ENCODE data around the gene ABHD17A. TPM values are rescaled to one million over a fixed set of nuclear protein-coding genes. Genes with fewer than 3 reads are reported as not detected.

ABHD17A gene
- total and polyA plus RNA-seq, 9 of the 15 experiments (the other 6 are each of a cell fraction or from before 2014, with no cell fraction given), result 0.04 to 135 (median 21.8) TPM; not detected in 1

- TF ChIP-seq ZBTB40 (IDR thresholded peaks at IDR 0.05) (no peak), ZBTB40 (CRISPR knock-in tag; IDR thresholded peaks at IDR 0.05) (no peak), MLLT1 (IDR thresholded peaks at IDR 0.05) (no peak), E2F6 (IDR thresholded peaks at IDR 0.05; ENCODE audit: borderline replicate concordance in 1 of 2, extremely low read depth in 1 of 2, insufficient read depth in 1 of 2, insufficient read length in 1 of 2, low read depth in 1 of 2, low read length in 1 of 2, poor library complexity in 1 of 2, severe bottlenecking in 1 of 2) (peak in 1 of 2 experiments; percentile 17), ZNF561 (CRISPR knock-in tag; conservative IDR thresholded peaks at IDR 0.05) (no peak), MAFK (IDR thresholded peaks at IDR 0.05; ENCODE audit: low read length) (no peak), MNT (conservative IDR thresholded peaks at IDR 0.05) (peak; percentile 80 to 85; a peak in 3 of 4 replicates), ZNF174 (CRISPR knock-in tag; IDR thresholded peaks at IDR 0.05) (no peak), SREBF1 (IDR thresholded peaks at IDR 0.05; ENCODE audit: borderline replicate concordance, low read depth, low read length) (no peak), BHLHE40 (IDR thresholded peaks at IDR 0.05; ENCODE audit: low read length) (peak; percentile 91), PTRF (tag; IDR thresholded peaks at IDR 0.05) (no peak), NCOA6 (IDR thresholded peaks at IDR 0.05) (no peak), TAF1 (IDR thresholded peaks at IDR 0.05; ENCODE audit: control insufficient read depth, extremely low read depth, insufficient read depth, low read length, severe bottlenecking) (no peak)
These were observed 22.6 kb downstream of the ABHD17A start (continued) for GRCh38 chr19:1862424-1863327.

Data from K562 (cell line).